Activated CD4-positive, CD25-positive, alpha-beta regulatory T cell treated with anti-CD3 and anti-CD28 coated beads, Interleukin-2, amount 50 U/mL, for 24 hours (primary cell): Measurements from ENCODE around the gene PIGL.
"Not testable (repeated sequence)": the region's sequence is repeated elsewhere in the genome, so short reads cannot be mapped to it uniquely, and the experiment has no call there.

Experiments
- ATAC-seq, 2 donors: fragments of 150-1000 bp; cut with Tn5 transposase; one replicate each; pipeline ENCODE4 v1.10.0; 2021; ENCODE audit warnings: mild to moderate bottlenecking in 1 of 2, moderate library complexity in 1 of 2

The PIGL gene

GRCh38 chr17:16277163-16277562 is 60.2 kb downstream of the PIGL start:
- no peak for ATAC-seq

GRCh38 chr17:16281351-16281750 is 64.3 kb downstream of the PIGL start:
- ATAC-seq, result no peak

GRCh38 chr17:16282522-16282921 is 65.5 kb downstream of the PIGL start:
- ATAC-seq, result no peak

GRCh38 chr17:16283705-16284104 is 66.7 kb downstream of the PIGL start:
- no peak for ATAC-seq

GRCh38 chr17:16285646-16286008 is 68.6 kb downstream of the PIGL start:
- no peak for ATAC-seq

- ATAC-seq, result peak; percentile 98
Observed at GRCh38 chr17:16286009-16286946, 69.3 kb downstream of the PIGL start.

GRCh38 chr17:16286947-16287562 is 70.0 kb downstream of the PIGL start:
- no peak for ATAC-seq

- no peak for ATAC-seq
Observed at GRCh38 chr17:16287563-16288027, 70.6 kb downstream of the PIGL start.

- ATAC-seq, result no peak
Observed at GRCh38 chr17:16288860-16289571, 72.0 kb downstream of the PIGL start.

GRCh38 chr17:16293931-16294330 is 76.9 kb downstream of the PIGL start:
- no peak for ATAC-seq

GRCh38 chr17:16294560-16294959 is 77.5 kb downstream of the PIGL start:
- no peak for ATAC-seq

- peak in 1 of 2 donors; percentile 70 for ATAC-seq
Observed at GRCh38 chr17:16296072-16296471, 79.1 kb downstream of the PIGL start.

- no peak for ATAC-seq
Observed at GRCh38 chr17:16297367-16298139, 80.5 kb downstream of the PIGL start.

- no peak for ATAC-seq
Observed at GRCh38 chr17:16298140-16298662, 81.2 kb downstream of the PIGL start.

- no peak for ATAC-seq
Observed at GRCh38 chr17:16300554-16300953, 83.5 kb downstream of the PIGL start.

GRCh38 chr17:16301963-16302855 is 85.2 kb downstream of the PIGL start:
- no peak for ATAC-seq

GRCh38 chr17:16302856-16303255 is 85.8 kb downstream of the PIGL start:
- no peak for ATAC-seq

GRCh38 chr17:16304830-16305229 is 87.8 kb downstream of the PIGL start:
- no peak for ATAC-seq

- ATAC-seq, result no peak
Observed at GRCh38 chr17:16306211-16306610, 89.2 kb downstream of the PIGL start.

- ATAC-seq, result not testable (repeated sequence)
Observed at GRCh38 chr17:16312061-16312460, 95.1 kb downstream of the PIGL start.
